ENCODE data around the gene ANKS1A.

ANKS1A gene

DNA sequence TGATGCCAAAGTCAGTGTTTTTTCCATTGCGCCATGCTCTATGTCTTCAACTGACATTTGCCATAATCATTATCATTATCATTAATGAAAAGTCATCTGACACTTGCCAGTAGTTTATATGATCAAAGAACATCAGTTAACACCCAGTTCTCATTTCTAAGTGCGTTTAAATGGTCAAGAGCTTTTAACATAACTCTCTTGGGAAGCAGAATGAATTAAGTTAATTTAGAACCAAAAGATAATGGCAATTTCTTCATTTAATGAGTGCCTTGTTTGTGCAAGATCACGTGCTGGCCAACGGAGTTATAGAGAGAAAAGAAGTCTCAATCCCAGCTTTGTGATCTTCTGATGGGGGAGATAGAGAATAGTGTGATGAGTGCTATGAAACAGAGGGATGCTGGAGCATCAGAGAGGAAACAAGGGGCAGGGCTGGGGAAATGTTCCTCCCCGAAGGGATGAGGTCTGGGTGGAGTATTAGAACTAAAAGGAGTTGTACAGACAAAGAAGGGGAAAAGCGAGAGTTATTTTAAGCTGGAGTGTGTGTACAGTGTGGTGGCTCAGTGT is 20.3 kb downstream of the ANKS1A start:
- no peak for DNase-seq (ENCODE audit: low read depth)
- TF ChIP-seq, protein P1, sequence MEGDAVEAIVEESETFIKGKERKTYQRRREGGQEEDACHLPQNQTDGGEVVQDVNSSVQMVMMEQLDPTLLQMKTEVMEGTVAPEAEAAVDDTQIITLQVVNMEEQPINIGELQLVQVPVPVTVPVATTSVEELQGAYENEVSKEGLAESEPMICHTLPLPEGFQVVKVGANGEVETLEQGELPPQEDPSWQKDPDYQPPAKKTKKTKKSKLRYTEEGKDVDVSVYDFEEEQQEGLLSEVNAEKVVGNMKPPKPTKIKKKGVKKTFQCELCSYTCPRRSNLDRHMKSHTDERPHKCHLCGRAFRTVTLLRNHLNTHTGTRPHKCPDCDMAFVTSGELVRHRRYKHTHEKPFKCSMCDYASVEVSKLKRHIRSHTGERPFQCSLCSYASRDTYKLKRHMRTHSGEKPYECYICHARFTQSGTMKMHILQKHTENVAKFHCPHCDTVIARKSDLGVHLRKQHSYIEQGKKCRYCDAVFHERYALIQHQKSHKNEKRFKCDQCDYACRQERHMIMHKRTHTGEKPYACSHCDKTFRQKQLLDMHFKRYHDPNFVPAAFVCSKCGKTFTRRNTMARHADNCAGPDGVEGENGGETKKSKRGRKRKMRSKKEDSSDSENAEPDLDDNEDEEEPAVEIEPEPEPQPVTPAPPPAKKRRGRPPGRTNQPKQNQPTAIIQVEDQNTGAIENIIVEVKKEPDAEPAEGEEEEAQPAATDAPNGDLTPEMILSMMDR (conservative IDR thresholded peaks at IDR 0.05; ENCODE audit: control insufficient read depth, insufficient read depth, low read depth, low read length): no peak
- H3K4me3 ChIP-seq (ENCODE audit: control insufficient read depth, low read depth, low read length): no peak overlapping the region

GRCh38 chr6:34911822-34912221 is 22.8 kb downstream of the ANKS1A start:
- no peak overlapping the region for H3K4me3 ChIP-seq (ENCODE audit: control insufficient read depth, low read depth, low read length)
- TF ChIP-seq, protein P1 (conservative IDR thresholded peaks at IDR 0.05; ENCODE audit: control insufficient read depth, insufficient read depth, low read depth, low read length): no peak
- DNase-seq (ENCODE audit: low read depth): no peak

GRCh38 chr6:34912715-34913464 is 23.8 kb downstream of the ANKS1A start:
- TF ChIP-seq, protein P1 (conservative IDR thresholded peaks at IDR 0.05; ENCODE audit: control insufficient read depth, insufficient read depth, low read depth, low read length): no peak
- no peak overlapping the region for H3K4me3 ChIP-seq (ENCODE audit: control insufficient read depth, low read depth, low read length)
- DNase-seq (ENCODE audit: low read depth): peak; percentile 85

GRCh38 chr6:34914358-34914757 is 25.3 kb downstream of the ANKS1A start:
- DNase-seq (ENCODE audit: low read depth): no peak
- TF ChIP-seq, protein P1 (conservative IDR thresholded peaks at IDR 0.05; ENCODE audit: control insufficient read depth, insufficient read depth, low read depth, low read length): no peak
- no peak overlapping the region for H3K4me3 ChIP-seq (ENCODE audit: control insufficient read depth, low read depth, low read length)

DNA sequence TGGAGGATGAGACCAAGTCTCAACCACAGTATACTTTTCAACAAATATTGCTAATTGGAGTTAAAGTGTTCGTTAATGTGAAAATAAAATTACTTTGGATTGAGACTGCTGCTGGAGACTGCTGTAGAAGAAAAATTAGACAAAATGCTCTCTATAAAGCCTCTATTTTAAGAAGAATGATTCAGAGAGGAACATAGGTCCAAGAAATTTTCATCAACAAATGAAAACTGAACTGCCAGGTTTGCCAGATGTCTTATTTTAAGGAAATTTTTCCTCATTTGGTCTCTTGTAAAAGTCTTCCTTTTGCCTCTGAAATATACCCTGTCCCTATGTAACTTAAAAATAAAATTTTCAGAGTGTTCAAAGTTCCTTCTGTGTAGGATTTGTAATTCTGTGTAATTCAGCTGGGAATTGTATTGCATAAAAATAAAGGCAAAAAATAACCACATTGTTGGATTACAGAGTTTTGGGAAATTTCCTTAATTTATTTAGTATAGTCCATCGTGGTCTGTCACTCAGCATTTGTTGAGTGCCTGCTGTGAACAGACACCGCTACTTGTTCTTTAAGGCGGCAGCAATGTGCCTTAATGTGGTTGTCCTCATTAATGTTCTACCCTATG is 27.4 kb downstream of the ANKS1A start:
- TF ChIP-seq, protein P1 (conservative IDR thresholded peaks at IDR 0.05; ENCODE audit: control insufficient read depth, insufficient read depth, low read depth, low read length): no peak
- DNase-seq (ENCODE audit: low read depth): peak; percentile 11
- H3K4me3 ChIP-seq (ENCODE audit: control insufficient read depth, low read depth, low read length): no peak overlapping the region

GRCh38 chr6:34917626-34918285 is 28.7 kb downstream of the ANKS1A start:
- TF ChIP-seq, protein P1 (conservative IDR thresholded peaks at IDR 0.05; ENCODE audit: control insufficient read depth, insufficient read depth, low read depth, low read length): no peak
- DNase-seq (ENCODE audit: low read depth): no peak
- H3K4me3 ChIP-seq (ENCODE audit: control insufficient read depth, low read depth, low read length): no peak overlapping the region

All from fibroblast of mammary gland (primary cell).